DLD1 (cell line): Measurements from ENCODE around the gene CDA.

Source experiments
- in situ Hi-C: cut with HindIII; loops from 2 replicates; pipeline ENCODE4 v1.10.0; 2017; ENCODE audit warnings: low sequenced_read_pairs

Gene CDA

GRCh38 chr1:20648438-20648837, 59.5 kb downstream of the CDA start:
- in situ Hi-C loops: no loop called here

- in situ Hi-C loops: no loop called here
Measured at GRCh38 chr1:20648946-20649345, 60.0 kb downstream of the CDA start.

GRCh38 chr1:20652300-20652699, 63.4 kb downstream of the CDA start:
- in situ Hi-C loops: no loop called here

GRCh38 chr1:20654104-20654690, 65.3 kb downstream of the CDA start:
- in situ Hi-C loops: no loop called here

- in situ Hi-C loops: loop anchor here (5.0 kb wide), 1 partner anchor 145 kb away; no protein-coding TSS in a partner anchor
Measured at GRCh38 chr1:20657024-20657423, 68.1 kb downstream of the CDA start.

- in situ Hi-C loops: loop anchor here (5.0 kb wide), 1 partner anchor 146 kb away; no protein-coding TSS in a partner anchor
Measured at GRCh38 chr1:20658166-20658915, 69.4 kb downstream of the CDA start.

GRCh38 chr1:20660363-20660762, 71.5 kb downstream of the CDA start:
- in situ Hi-C loops: no loop called here

- in situ Hi-C loops: no loop called here
Measured at GRCh38 chr1:20660847-20661206, 71.9 kb downstream of the CDA start.

- in situ Hi-C loops: no loop called here
Measured at GRCh38 chr1:20661207-20662109, 72.6 kb downstream of the CDA start, which contains the start of gene DDOST. Gene DDOST (minus strand): TSS chr1:20661369. CDS start chr1:20661350, 19 bp downstream.

- in situ Hi-C loops: no loop called here
Measured at GRCh38 chr1:20662110-20662475, 73.2 kb downstream of the CDA start.

- in situ Hi-C loops: no loop called here
Measured at GRCh38 chr1:20663365-20663764, 74.5 kb downstream of the CDA start.

- in situ Hi-C loops: no loop called here
Measured at GRCh38 chr1:20663969-20664715, 75.2 kb downstream of the CDA start.

GRCh38 chr1:20665726-20666125, 76.8 kb downstream of the CDA start:
- in situ Hi-C loops: no loop called here

- in situ Hi-C loops: no loop called here
Measured at GRCh38 chr1:20666146-20666545, 77.2 kb downstream of the CDA start.

- in situ Hi-C loops: no loop called here
Measured at GRCh38 chr1:20666804-20667203, 77.9 kb downstream of the CDA start.
